K562 (cell line): Measurements from ENCODE around the gene BAIAP2. TPM values are rescaled to one million over a fixed set of nuclear protein-coding genes. Genes with fewer than 3 reads are reported as not detected.

Experiments
- ATAC-seq: fragments of 200-7000 bp; cut with Tn5 transposase; 3 replicates; pipeline ENCODE4 v1.9.1; 2020; ENCODE audit warnings: moderate library complexity
- BruUV-seq: library from RNA; stranded (reverse); fragments of 400-500 nt; replicated peaks from 2 replicates; lab custom pipeline; 2021; lab: Mats Ljungman, UMichigan
- CTCF ChIA-PET: fragments of 300-600 bp; formaldehyde crosslinking; extraction: SDS; loops from one replicate; lab custom pipeline; 2021; ENCODE audit warnings: low intra/inter-chr PET ratio; lab: Yijun Ruan, JAX
- POLR2A ChIA-PET: fragments of 300-600, 350-650 bp; sonication (Branson Sonifier 250); formaldehyde crosslinking; extraction: SDS; loops from one replicate; lab custom pipeline; 2021; ENCODE audit warnings: antibody characterized with exemption, inconsistent platforms; lab: Yijun Ruan, JAX
- DNase-seq, 4 experiments: peaks; one replicate each; pipeline versions ENCODE4 v3.0.0 to v3.0.0-alpha.2; 2011 to 2018; ENCODE audit warnings: low spot score in 3 of 4, mixed read lengths in 3 of 4; ENCODE audit errors: extremely low read depth in 1 of 4
- FAIRE-seq: peaks from 2 replicates; lab custom pipeline; 2011; peaks lifted over from hg19 to GRCh38; lab: Jason Lieb, UNC
- H2AFZ ChIP-seq: 2 replicates; pipeline ENCODE4 v1.6.0; 2011; ENCODE audit warnings: low read depth, low read length, control low read depth, inconsistent platforms
- H3K27ac ChIP-seq: fragments of 200-600 bp; 3 replicates; pipeline ENCODE4 v1.8.0; 2011; ENCODE audit warnings: low read depth, mild to moderate bottlenecking, control low read depth, inconsistent platforms, low read length, moderate library complexity, mixed read lengths; ENCODE audit errors: extremely low read depth
- H3K27me3 ChIP-seq, 2 experiments: fragments of 300-600 bp in 1 of 2; 2 replicates in 1 of 2; 3 replicates in 1 of 2; pipeline versions ENCODE4 v1.6.0 to v1.8.0; 2011; ENCODE audit warnings: inconsistent platforms in 2 of 2, low read length in 2 of 2, mild to moderate bottlenecking in 1 of 2, mixed read lengths in 1 of 2, moderate library complexity in 1 of 2; ENCODE audit not compliant: control insufficient read depth in 2 of 2, insufficient read depth in 2 of 2
- H3K36me3 ChIP-seq: fragments of 300-600 bp; 3 replicates; pipeline ENCODE4 v1.8.0; 2011; ENCODE audit warnings: mild to moderate bottlenecking, low read length, inconsistent platforms; ENCODE audit not compliant: control insufficient read depth, insufficient read depth
- H3K4me1 ChIP-seq, 2 experiments: fragments of 200-600 bp in 1 of 2; replicated peaks in 1 of 2; 2 replicates in 1 of 2; 3 replicates in 1 of 2; pipeline versions ENCODE4 v1.5.1 to v1.8.0; 2011; ENCODE audit warnings: inconsistent platforms in 2 of 2, low read length in 2 of 2, mild to moderate bottlenecking in 1 of 2, mixed read lengths in 1 of 2, moderate library complexity in 1 of 2; ENCODE audit not compliant: control insufficient read depth in 2 of 2, insufficient read depth in 2 of 2
- H3K4me2 ChIP-seq: 2 replicates; pipeline ENCODE4 v1.6.1; 2011; ENCODE audit warnings: low read length, control low read depth, inconsistent platforms, mixed read lengths; ENCODE audit not compliant: insufficient read depth
- H3K4me3 ChIP-seq: fragments of 200-600 bp; sonication (generic), shearing (Covaris generic); 2 replicates; pipeline ENCODE4 v1.5.1; 2016; ENCODE audit warnings: control low read depth, inconsistent platforms
- H3K79me2 ChIP-seq: fragments of 200-600 bp; 3 replicates; pipeline ENCODE4 v1.8.0; 2011; ENCODE audit warnings: low read length, inconsistent platforms; ENCODE audit not compliant: control insufficient read depth, insufficient read depth
- H3K9ac ChIP-seq, 2 experiments: 2 replicates each; pipeline versions ENCODE4 v1.6.0 to v1.6.1; 2011; ENCODE audit warnings: low read depth in 2 of 2, low read length in 2 of 2, control low read depth in 1 of 2, inconsistent platforms in 1 of 2, mild to moderate bottlenecking in 1 of 2, mixed read lengths in 1 of 2; ENCODE audit not compliant: insufficient read depth in 1 of 2
- H3K9me1 ChIP-seq: one replicate; pipeline ENCODE4 v1.6.0; 2011; ENCODE audit warnings: inconsistent platforms, mild to moderate bottlenecking, low read length, moderate library complexity; ENCODE audit not compliant: control insufficient read depth, insufficient read depth
- H3K9me3 ChIP-seq: replicated peaks from 2 replicates; pipeline ENCODE4 v1.5.1; 2011; ENCODE audit warnings: low read depth, low read length, inconsistent platforms; ENCODE audit not compliant: control insufficient read depth, insufficient read depth
- H4K20me1 ChIP-seq: replicated peaks from 2 replicates; pipeline ENCODE4 v1.6.1; 2011; ENCODE audit warnings: low read length, inconsistent platforms, mixed read lengths; ENCODE audit not compliant: control insufficient read depth, insufficient read depth
- AFF1 ChIP-seq, 2 experiments: fragments of 450-650 bp; IDR thresholded peaks; 2 replicates each; pipeline ENCODE4 v1.6.1; 2018; ENCODE audit warnings: mild to moderate bottlenecking in 2 of 2, low read depth in 1 of 2; ENCODE audit not compliant: partially characterized antibody in 2 of 2
- CGGBP1 ChIP-seq: fragments of 250-450 bp; sonication (Bioruptor Pico); IDR thresholded peaks from 2 replicates; pipeline ENCODE4 v1.9.0; 2021; ENCODE audit warnings: mild to moderate bottlenecking
- MGA ChIP-seq: fragments of 450-650 bp; IDR thresholded peaks from 2 replicates; pipeline ENCODE4 v1.6.1; 2016; ENCODE audit warnings: mild to moderate bottlenecking, moderate library complexity
- WGBS: fragments of 100-300 bp; shearing (Covaris generic); methylation state at CpG from one replicate; pipeline ENCODE4 v1.1.6; 2016; ENCODE audit warnings: low coverage, mixed read lengths; ENCODE audit not compliant: insufficient coverage; ENCODE audit errors: missing lambda C conversion rate; 5-methylcytosine and 5-hydroxymethylcytosine counted together
- in situ Hi-C: fragments of 300-500 bp; cut with MboI; formaldehyde crosslinking; loops from 4 replicates; pipeline ENCODE4 v1.15.0; 2018; ENCODE audit warnings: inconsistent platforms, mixed read lengths
- intact Hi-C: fragments of 100-400 bp; cut with micrococcal nuclease; formaldehyde crosslinking; loops from 2 replicates; pipeline ENCODE4 v1.14.2; 2022
- polyA plus RNA-seq, 8 experiments: library from polyadenylated mRNA; depleted of rRNA in 4 of 8; stranded (reverse) in 5 of 8; unstranded in 3 of 8; fragments of >200 nt; fragmentation: Nextera tagmentation in 2 of 8; fragmentation: Illumina TruSeq in 1 of 8; extraction: Ambion mirVana in 2 of 8; extraction: Trizol in 1 of 8; gene quantifications; 2 replicates each; pipeline versions ENCODE4 v1.2.1 to v1.2.3, GENCODE V29; 2011 to 2014; ENCODE audit warnings: inconsistent platforms in 1 of 8, missing spikeins in 1 of 8
- total RNA-seq, 7 experiments: library from RNA; depleted of rRNA in 6 of 7; stranded (reverse); fragments of >200 nt in 6 of 7; fragmentation: Illumina TruSeq in 2 of 7; extraction: Trizol in 2 of 7; gene quantifications; 2 replicates each; pipeline versions ENCODE4 v1.2.1 to v1.2.3, GENCODE V29; 2011 to 2021; ENCODE audit warnings: low replicate concordance in 1 of 7

Gene BAIAP2
- total and polyA plus RNA-seq, 9 of the 15 experiments (the other 6 are each of a cell fraction or from before 2014, with no cell fraction given): 2.3 to 51.6 (median 18.4) TPM

GRCh38 chr17:81100668-81101067 lies 65.7 kb downstream of the BAIAP2 start:
- Histone ChIP-seq H3K9ac (peak overlapping the region in 1 of 2 experiments; percentile 64; a peak in 2 of 4 replicates), H3K4me1 (peaks cover 30 to 91% of the 10 kb centered on the region in 2 experiments), H3K9me3 (no peaks in the 10 kb centered on the region), H3K9me1 (peaks cover 5% of the 10 kb centered on the region), H3K4me3 (no peak overlapping the region), H3K27ac (no peak overlapping the region), H3K79me2 (no peaks in the 10 kb centered on the region), H3K36me3 (peaks cover 53% of the 10 kb centered on the region; the same call in 2 of the 3 replicates), H2AFZ (no peak overlapping the region), H4K20me1 (no peaks in the 10 kb centered on the region), H3K27me3 (no peaks in the 10 kb centered on the region), H3K4me2 (no peak overlapping the region)
- ChIA-PET POLR2A (no interaction called here), CTCF (interaction anchor here (1.2 to 3.3 kb wide), 2 partner anchors 61 to 110 kb away, joined by 5 to 64 read pairs; partner anchors contain the start of gene CHMP6)
- BruUV-seq: no TSS peak
- intact Hi-C loops: loop anchor here (1.0 kb wide), 1 partner anchor 111 kb away; no protein-coding TSS in a partner anchor
- 82% methylated on average over 7 of the region's 10 CpGs for WGBS
- in situ Hi-C loops: no loop called here
- FAIRE-seq: no peak
- no peak for ATAC-seq
- no peak for DNase-seq
- no peak for TF ChIP-seq CGGBP1 (CRISPR knock-in tag)
- TF ChIP-seq MGA: no peak
- no peak for TF ChIP-seq AFF1 (IDR thresholded peaks at IDR 0.05; ENCODE audit: low read depth in 1 of 2, partially characterized antibody in 2 of 2)
